ENCODE results near the gene TM9SF4.

Gene TM9SF4

GRCh38 chr20:32130352-32130751 lies 20.8 kb downstream of the TM9SF4 start:
- DNase-seq, result no peak

- no peak for DNase-seq
These were observed 21.5 kb downstream of the TM9SF4 start for GRCh38 chr20:32130965-32131364.

GRCh38 chr20:32132911-32133549 lies 23.5 kb downstream of the TM9SF4 start:
- DNase-seq, result no peak

- no peak for DNase-seq
These were observed 24.5 kb downstream of the TM9SF4 start for GRCh38 chr20:32134026-32134425.

GRCh38 chr20:32135983-32136515 lies 26.5 kb downstream of the TM9SF4 start:
- DNase-seq, result no peak

GRCh38 chr20:32138921-32139320 lies 29.4 kb downstream of the TM9SF4 start:
- DNase-seq, result no peak

GRCh38 chr20:32139947-32140346 lies 30.4 kb downstream of the TM9SF4 start:
- no peak for DNase-seq

- DNase-seq, result no peak
These were observed 31.1 kb downstream of the TM9SF4 start for GRCh38 chr20:32140603-32141002.

GRCh38 chr20:32141465-32141980 lies 32.0 kb downstream of the TM9SF4 start:
- no peak for DNase-seq

- no peak for DNase-seq
These were observed 32.6 kb downstream of the TM9SF4 start for GRCh38 chr20:32142088-32142487.

GRCh38 chr20:32142991-32143390 lies 33.5 kb downstream of the TM9SF4 start:
- no peak for DNase-seq

- DNase-seq, result no peak
These were observed 35.6 kb downstream of the TM9SF4 start for GRCh38 chr20:32144898-32145662.

GRCh38 chr20:32149566-32150170 lies 40.2 kb downstream of the TM9SF4 start:
- no peak for DNase-seq

GRCh38 chr20:32150291-32150848 lies 40.9 kb downstream of the TM9SF4 start:
- DNase-seq, result no peak

GRCh38 chr20:32152421-32153155 lies 43.1 kb downstream of the TM9SF4 start:
- no peak for DNase-seq

- DNase-seq, result no peak
These were observed 43.7 kb downstream of the TM9SF4 start for GRCh38 chr20:32153156-32153665.

- DNase-seq, result no peak
These were observed 44.3 kb downstream of the TM9SF4 start for GRCh38 chr20:32153771-32154170.

- DNase-seq, result no peak
These were observed 45.8 kb downstream of the TM9SF4 start for GRCh38 chr20:32155017-32155981.

- no peak for DNase-seq
These were observed 48.1 kb downstream of the TM9SF4 start for GRCh38 chr20:32157611-32158010.

GRCh38 chr20:32158351-32158750 lies 48.8 kb downstream of the TM9SF4 start:
- DNase-seq, result no peak

All from 8988T (cell line).